CD14-positive monocyte (primary cell): ENCODE measurements around the gene HS6ST3. TPM values are rescaled to one million over a fixed set of nuclear protein-coding genes. Genes with fewer than 3 reads are reported as not detected.

ENCODE experiments used
- DNase-seq, 3 donors: peaks; one replicate each; pipeline ENCODE4 v3.0.0-alpha.2; 2011 to 2022
- H2AFZ ChIP-seq: 2 replicates; pipeline ENCODE4 v1.6.0; 2012; ENCODE audit warnings: mild to moderate bottlenecking, low read depth, low read length, inconsistent platforms; ENCODE audit not compliant: insufficient read depth, poor library complexity, severe bottlenecking
- H3K27ac ChIP-seq, 2 donors: 1 replicate in 1 of 2; 2 replicates in 1 of 2; pipeline ENCODE4 v1.5.1; 2012 to 2013; ENCODE audit warnings: low read length in 2 of 2, control low read depth in 1 of 2, inconsistent platforms in 1 of 2, low read depth in 1 of 2, mild to moderate bottlenecking in 1 of 2
- H3K27me3 ChIP-seq, 2 donors: one replicate each; pipeline versions ENCODE4 v1.6.0 to v1.6.1; 2011 to 2013; ENCODE audit warnings: low read length in 2 of 2; ENCODE audit not compliant: control insufficient read depth in 2 of 2, insufficient read depth in 2 of 2
- H3K36me3 ChIP-seq, 2 donors: replicated peaks in 1 of 2; 1 replicate in 1 of 2; 2 replicates in 1 of 2; pipeline versions ENCODE4 v1.5.1 to v1.6.1; 2012 to 2013; ENCODE audit warnings: low read length in 2 of 2, control low read depth in 1 of 2, inconsistent platforms in 1 of 2, mild to moderate bottlenecking in 1 of 2; ENCODE audit not compliant: insufficient read depth in 2 of 2, control insufficient read depth in 1 of 2
- H3K4me1 ChIP-seq, 2 donors: 1 replicate in 1 of 2; 2 replicates in 1 of 2; pipeline versions ENCODE4 v1.5.1 to v1.6.1; 2012 to 2013; ENCODE audit warnings: low read length in 2 of 2, control low read depth in 1 of 2, inconsistent platforms in 1 of 2, mild to moderate bottlenecking in 1 of 2, moderate library complexity in 1 of 2; ENCODE audit not compliant: insufficient read depth in 2 of 2, control insufficient read depth in 1 of 2
- H3K4me2 ChIP-seq: replicated peaks from 2 replicates; pipeline ENCODE3; 2012; ENCODE audit warnings: low read length, moderate library complexity, mild to moderate bottlenecking; ENCODE audit not compliant: poor library complexity, severe bottlenecking; ENCODE audit errors: extremely low read depth
- H3K4me3 ChIP-seq, 3 experiments: fragments of 200-600 bp in 1 of 3; sonication (generic) in 1 of 3; replicated peaks in 1 of 3; 1 replicate in 2 of 3; 2 replicates in 1 of 3; pipeline ENCODE4 v1.5.1; 2011 to 2013; ENCODE audit warnings: low read length in 3 of 3, mild to moderate bottlenecking in 3 of 3, control low read depth in 2 of 3, low read depth in 2 of 3, inconsistent platforms in 1 of 3, moderate library complexity in 1 of 3
- H3K79me2 ChIP-seq: 2 replicates; pipeline ENCODE4 v1.6.0; 2012; ENCODE audit warnings: mild to moderate bottlenecking, control low read depth, inconsistent platforms, low read length, moderate library complexity; ENCODE audit not compliant: insufficient read depth
- H3K9ac ChIP-seq: 2 replicates; pipeline ENCODE4 v1.6.0; 2017; ENCODE audit warnings: low read length, mild to moderate bottlenecking; ENCODE audit not compliant: insufficient read depth, poor library complexity, severe bottlenecking
- H3K9me3 ChIP-seq, 2 donors: replicated peaks in 1 of 2; 1 replicate in 1 of 2; 2 replicates in 1 of 2; pipeline versions ENCODE4 v1.5.1 to v1.6.1; 2012 to 2013; ENCODE audit warnings: low read length in 2 of 2, control low read depth in 1 of 2; ENCODE audit not compliant: control insufficient read depth in 1 of 2, insufficient read depth in 1 of 2
- H4K20me1 ChIP-seq: 2 replicates; pipeline ENCODE4 v1.6.0; 2012; ENCODE audit warnings: mild to moderate bottlenecking, low read length, control low read depth, moderate library complexity; ENCODE audit not compliant: insufficient read depth
- H3K27ac Mint-ChIP-seq, 7 donors: one replicate each; pipeline ENCODE4 v1.8.0; 2020; ENCODE audit warnings: mild to moderate bottlenecking in 7 of 7, mixed read lengths in 7 of 7, moderate library complexity in 6 of 7, inconsistent platforms in 2 of 7
- H3K27me3 Mint-ChIP-seq, 3 donors: one replicate each; pipeline ENCODE4 v1.8.0; 2021 to 2022; ENCODE audit warnings: low read depth in 3 of 3, mild to moderate bottlenecking in 3 of 3, mixed read lengths in 3 of 3, moderate library complexity in 3 of 3, inconsistent platforms in 1 of 3
- H3K36me3 Mint-ChIP-seq, 2 donors: one replicate each; pipeline ENCODE4 v1.8.0; 2020; ENCODE audit warnings: mixed read lengths in 2 of 2, inconsistent platforms in 1 of 2, mild to moderate bottlenecking in 1 of 2
- H3K4me1 Mint-ChIP-seq: one replicate; pipeline ENCODE4 v1.8.0; 2020; ENCODE audit warnings: mild to moderate bottlenecking, mixed read lengths
- H3K4me3 Mint-ChIP-seq, 2 donors: one replicate each; pipeline ENCODE4 v1.8.0; 2020; ENCODE audit warnings: mild to moderate bottlenecking in 2 of 2, mixed read lengths in 2 of 2, moderate library complexity in 1 of 2
- H3K9me3 Mint-ChIP-seq, 7 donors: one replicate each; pipeline ENCODE4 v1.8.0; 2020 to 2022; ENCODE audit warnings: mixed read lengths in 7 of 7, mild to moderate bottlenecking in 6 of 7, moderate library complexity in 6 of 7, inconsistent platforms in 2 of 7
- CTCF ChIP-seq: fragments of 200-600 bp; IDR thresholded peaks from one replicate; pipeline ENCODE4 v1.8.0; 2022; ENCODE audit warnings: antibody characterized with exemption, mild to moderate bottlenecking
- WGBS: methylation state at CpG from one replicate; pipeline ENCODE4 v1.1.5; 2013; ENCODE audit warnings: missing lambda C conversion rate; ENCODE audit not compliant: insufficient coverage; 5-methylcytosine and 5-hydroxymethylcytosine counted together
- intact Hi-C, 2 donors: fragments of 100-400 bp; cut with micrococcal nuclease; formaldehyde crosslinking; loops; one replicate each; pipeline versions ENCODE4 v1.15.0 to v1.15.1; 2023
- polyA plus RNA-seq, 3 donors: library from polyadenylated mRNA; depleted of rRNA in 1 of 3; unstranded in 2 of 3; stranded (reverse) in 1 of 3; fragments of 300-500 nt in 2 of 3; fragments of >200 nt in 1 of 3; fragmentation: Illumina TruSeq in 2 of 3; gene quantifications; 1 replicate in 2 of 3; 2 replicates in 1 of 3; pipeline ENCODE4 v1.2.3, GENCODE V29; 2012 to 2021

The HS6ST3 gene
- polyA plus RNA-seq, 3 donors = not detected

DNA sequence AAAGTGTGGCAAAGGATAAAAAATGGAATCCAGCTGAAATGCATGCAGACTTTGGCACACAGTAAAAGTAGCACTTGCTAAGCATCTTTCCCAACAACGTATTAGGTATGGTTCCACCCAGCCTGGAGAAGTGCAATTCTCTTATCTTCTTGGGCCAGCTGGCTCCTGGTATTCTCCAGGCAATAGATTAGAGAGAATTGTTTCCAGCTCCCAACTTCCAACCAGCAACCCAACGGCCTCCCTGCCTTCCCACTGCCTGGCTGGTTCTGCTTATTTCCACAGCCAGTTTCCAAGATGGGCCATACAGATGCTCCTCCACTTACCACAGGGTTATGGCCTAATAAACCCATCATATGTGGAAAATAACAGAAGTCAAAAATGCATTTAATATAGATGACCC lies 771.0 kb downstream of the HS6ST3 start:
- no peaks in the 10 kb centered on the region for H3K36me3 ChIP-seq
- H3K27me3 ChIP-seq = no peaks in the 10 kb centered on the region
- no peak for DNase-seq
- H3K27me3 Mint-ChIP-seq = no peaks in the 10 kb centered on the region
- H2AFZ ChIP-seq = no peak overlapping the region
- H3K27ac Mint-ChIP-seq = no peak overlapping the region
- H3K9ac ChIP-seq = no peak overlapping the region
- H3K4me1 ChIP-seq = no peaks in the 10 kb centered on the region
- no peak overlapping the region for H3K27ac ChIP-seq
- H3K4me3 Mint-ChIP-seq = no peak overlapping the region
- no peak for TF ChIP-seq CTCF
- H3K9me3 Mint-ChIP-seq = peaks cover 0 to 6% (median 3%) of the 10 kb centered on the region in 7 donors
- H3K4me3 ChIP-seq = no peak overlapping the region
- no peaks in the 10 kb centered on the region for H4K20me1 ChIP-seq
- WGBS = no CpG with 5 or more reads among the region's 2 CpGs
- H3K36me3 Mint-ChIP-seq = no peaks in the 10 kb centered on the region
- intact Hi-C loops = no loop called here
- H3K4me1 Mint-ChIP-seq = no peaks in the 10 kb centered on the region
- H3K9me3 ChIP-seq = no peaks in the 10 kb centered on the region
- no peak overlapping the region for H3K4me2 ChIP-seq
- no peaks in the 10 kb centered on the region for H3K79me2 ChIP-seq

DNA sequence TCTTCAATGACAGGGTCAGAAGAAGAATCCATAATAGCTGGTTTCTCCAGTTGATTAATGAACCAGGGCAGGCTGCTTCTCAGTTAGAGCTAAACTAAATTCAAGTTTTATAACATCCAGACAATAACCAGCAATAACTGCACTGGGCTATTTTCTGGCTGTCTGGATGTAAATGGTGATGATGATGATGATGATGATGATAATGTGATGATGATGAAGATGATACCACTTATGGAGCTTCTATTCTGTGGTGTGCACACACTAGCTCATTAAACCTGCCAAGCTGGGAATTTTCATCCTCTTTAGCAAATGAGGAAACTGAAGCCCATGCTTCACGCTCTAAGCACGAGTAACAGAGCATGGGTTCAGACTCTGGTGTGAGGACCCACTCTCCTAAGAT lies 772.2 kb downstream of the HS6ST3 start:
- Mint-ChIP-seq H3K27ac (no peak overlapping the region), H3K36me3 (no peaks in the 10 kb centered on the region), H3K4me1 (no peaks in the 10 kb centered on the region), H3K27me3 (no peaks in the 10 kb centered on the region), H3K4me3 (no peak overlapping the region), H3K9me3 (peaks cover 0 to 9% (median 3%) of the 10 kb centered on the region in 7 donors)
- Histone ChIP-seq H3K9me3 (no peaks in the 10 kb centered on the region), H3K36me3 (no peaks in the 10 kb centered on the region), H3K4me2 (no peak overlapping the region), H4K20me1 (no peaks in the 10 kb centered on the region), H3K4me1 (no peaks in the 10 kb centered on the region), H3K79me2 (no peaks in the 10 kb centered on the region), H3K27ac (no peak overlapping the region), H3K9ac (no peak overlapping the region), H3K27me3 (no peaks in the 10 kb centered on the region), H3K4me3 (no peak overlapping the region), H2AFZ (no peak overlapping the region)
- intact Hi-C loops = no loop called here
- TF ChIP-seq CTCF = no peak
- DNase-seq = no peak
- WGBS = no CpG with 5 or more reads among the region's 2 CpGs
